Spleen (tissue), 7 donors: Measurements from ENCODE around the gene ADAM19.

Experiments
- CTCF ChIP-seq, 11 experiments: fragments of 200-600 bp in 7 of 11; fragments of 450-650 bp in 4 of 11; sonication (generic) in 4 of 11; IDR thresholded peaks in 8 of 11; conservative IDR thresholded peaks in 3 of 11; 1 replicate in 7 of 11; 2 replicates in 4 of 11; pipeline versions ENCODE4 v1.4.0 to v1.8.0; 2016 to 2021; ENCODE audit warnings: antibody characterized with exemption in 11 of 11, inconsistent platforms in 4 of 11, mild to moderate bottlenecking in 1 of 11
- POLR2AphosphoS5 ChIP-seq, 3 donors: sonication (generic); formaldehyde crosslinking; IDR thresholded peaks; one replicate each; pipeline ENCODE4 v1.5.1; 2017; ENCODE audit warnings: antibody characterized with exemption in 3 of 3
- donor health status: DM: no; HTN: no; CAD: no; lungs with moderate emphysema.
- donor health status: DM: no; HTN: no; CAD: no.
- donor health status: DM: no; HTN: no; CAD: no.

- no peak for TF ChIP-seq POLR2AphosphoS5 (IDR thresholded peaks at IDR 0.05)
- no peak for TF ChIP-seq CTCF (IDR thresholded peaks at IDR 0.05 in 8 of 11, conservative IDR thresholded peaks at IDR 0.05 in 3 of 11)
These were observed 111.7 kb downstream of the ADAM19 start for GRCh38 chr5:157463621-157464518.
